BE2C (cell line): ENCODE data around the gene TNF.

Source experiments
- DNase-seq: peaks from one replicate; pipeline ENCODE4 v3.0.0-alpha.2; 2020
- H3K27me3 ChIP-seq: fragments of 250-450 bp; sonication (Bioruptor Pico); 2 replicates; pipeline ENCODE4 v1.5.1; 2020; ENCODE audit warnings: mild to moderate bottlenecking
- H3K36me3 ChIP-seq: fragments of 250-450 bp; sonication (Bioruptor Pico); 2 replicates; pipeline ENCODE4 v1.5.1; 2020; ENCODE audit warnings: mild to moderate bottlenecking
- H3K4me1 ChIP-seq: fragments of 250-450 bp; sonication (Bioruptor Pico); 2 replicates; pipeline ENCODE4 v1.5.1; 2020
- H3K4me3 ChIP-seq: 2 replicates; pipeline ENCODE4 v1.5.1; 2011; ENCODE audit warnings: low read depth, low read length
- H3K9me3 ChIP-seq: fragments of 250-450 bp; sonication (Bioruptor Pico); 2 replicates; pipeline ENCODE4 v1.5.1; 2020
- TF ChIP-seq, protein P1 (sequence below): IDR thresholded peaks from 2 replicates; pipeline ENCODE4 v1.5.1; 2012; ENCODE audit warnings: mild to moderate bottlenecking, low read depth, low read length

The TNF gene

DNA sequence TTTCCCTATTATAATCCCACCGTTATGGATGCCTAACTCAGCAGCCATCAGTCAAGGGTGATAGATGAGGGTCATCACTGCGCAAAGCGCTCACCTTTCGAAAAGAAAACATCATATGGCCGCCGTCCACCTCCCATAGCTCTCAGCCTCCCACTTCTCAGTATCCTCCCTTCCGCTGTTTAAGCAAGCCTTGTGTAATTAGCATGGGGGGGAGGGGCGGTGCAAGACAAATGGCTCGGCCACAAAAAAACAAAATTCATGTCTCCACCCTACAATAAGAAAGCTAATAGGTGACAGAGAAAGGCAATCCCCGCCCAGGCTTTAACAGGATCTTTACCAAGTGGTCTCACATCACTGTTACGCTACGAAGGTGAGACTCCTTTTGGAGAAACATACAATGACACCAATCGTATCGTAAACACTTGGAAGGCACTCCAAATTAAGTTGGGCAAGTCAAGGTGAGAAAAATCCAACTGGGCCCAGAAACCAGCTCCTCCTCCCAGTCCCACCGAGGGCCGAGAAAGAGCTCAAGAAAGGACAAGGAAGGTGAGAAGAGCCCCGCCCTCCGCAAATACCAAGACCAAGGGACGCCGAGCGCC is 34.2 kb upstream of the TNF start:
- TF ChIP-seq, protein P1, sequence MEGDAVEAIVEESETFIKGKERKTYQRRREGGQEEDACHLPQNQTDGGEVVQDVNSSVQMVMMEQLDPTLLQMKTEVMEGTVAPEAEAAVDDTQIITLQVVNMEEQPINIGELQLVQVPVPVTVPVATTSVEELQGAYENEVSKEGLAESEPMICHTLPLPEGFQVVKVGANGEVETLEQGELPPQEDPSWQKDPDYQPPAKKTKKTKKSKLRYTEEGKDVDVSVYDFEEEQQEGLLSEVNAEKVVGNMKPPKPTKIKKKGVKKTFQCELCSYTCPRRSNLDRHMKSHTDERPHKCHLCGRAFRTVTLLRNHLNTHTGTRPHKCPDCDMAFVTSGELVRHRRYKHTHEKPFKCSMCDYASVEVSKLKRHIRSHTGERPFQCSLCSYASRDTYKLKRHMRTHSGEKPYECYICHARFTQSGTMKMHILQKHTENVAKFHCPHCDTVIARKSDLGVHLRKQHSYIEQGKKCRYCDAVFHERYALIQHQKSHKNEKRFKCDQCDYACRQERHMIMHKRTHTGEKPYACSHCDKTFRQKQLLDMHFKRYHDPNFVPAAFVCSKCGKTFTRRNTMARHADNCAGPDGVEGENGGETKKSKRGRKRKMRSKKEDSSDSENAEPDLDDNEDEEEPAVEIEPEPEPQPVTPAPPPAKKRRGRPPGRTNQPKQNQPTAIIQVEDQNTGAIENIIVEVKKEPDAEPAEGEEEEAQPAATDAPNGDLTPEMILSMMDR: no peak
- H3K4me1 ChIP-seq: no peaks in the 10 kb centered on the region
- peak; percentile 52 for DNase-seq

DNA sequence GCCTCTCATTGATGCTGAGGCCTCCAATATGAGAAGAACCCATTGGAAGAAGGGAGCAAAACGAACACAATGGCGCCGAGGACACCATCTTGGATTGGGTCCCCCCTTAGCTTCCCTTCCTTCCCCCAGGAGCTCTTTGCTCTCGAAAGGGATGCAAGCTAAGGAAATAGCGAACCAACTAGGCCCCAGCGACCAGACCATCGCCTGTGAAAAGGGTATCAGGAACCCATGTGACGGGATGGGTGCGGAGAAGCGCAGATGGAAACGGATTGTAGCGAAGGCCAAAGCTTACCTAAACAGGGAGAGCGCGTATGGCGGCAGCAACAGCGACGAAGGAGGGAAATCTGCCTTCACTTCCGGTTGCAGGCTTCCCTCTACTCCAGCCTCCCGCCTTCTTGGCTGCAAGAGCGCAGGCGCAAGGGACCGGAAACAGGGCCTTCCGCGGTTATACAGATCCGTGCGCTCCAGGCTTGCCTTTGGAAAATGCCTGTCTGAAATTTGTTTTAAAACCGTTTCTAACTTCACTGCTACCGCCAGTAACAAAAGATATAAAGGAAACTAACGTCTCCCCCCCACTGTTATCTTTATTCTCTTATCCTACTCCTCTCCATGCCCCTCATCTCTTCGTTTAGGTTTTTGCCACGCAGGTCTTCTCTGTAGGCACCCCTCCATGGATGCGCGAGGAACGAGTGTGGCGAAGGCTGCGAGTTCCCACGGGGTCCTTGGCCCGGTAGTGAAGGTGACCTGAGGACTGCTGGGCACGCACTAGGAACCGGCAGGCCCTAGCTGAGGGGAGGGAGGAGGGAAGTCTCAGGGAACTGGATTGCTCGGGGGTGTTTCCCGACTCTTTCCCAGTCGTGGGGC is 33.5 kb upstream of the TNF start, which contains the start of gene DDX39B:
Gene DDX39B (minus strand): TSS at position 346 of the 864 bp plus-strand sequence. CDS start 1,471 bp downstream, outside the sequence.
- TF ChIP-seq, protein P1: no peak
- H3K36me3 ChIP-seq: peaks cover 40% of the 10 kb centered on the region
- no peaks in the 10 kb centered on the region for H3K9me3 ChIP-seq
- peak within 1 kb of the TSS; percentile 90 for H3K4me3 ChIP-seq
- no peaks in the 10 kb centered on the region for H3K27me3 ChIP-seq
- H3K4me1 ChIP-seq: no peaks in the 10 kb centered on the region
- DNase-seq: peak; percentile 96

More for the DNA sequence above, 34.2 kb upstream of the TNF start:
- Histone ChIP-seq H3K4me3 (peak overlapping the region; percentile 90), H3K27me3 (no peaks in the 10 kb centered on the region), H3K36me3 (peaks cover 48% of the 10 kb centered on the region), H3K9me3 (no peaks in the 10 kb centered on the region)

DNA sequence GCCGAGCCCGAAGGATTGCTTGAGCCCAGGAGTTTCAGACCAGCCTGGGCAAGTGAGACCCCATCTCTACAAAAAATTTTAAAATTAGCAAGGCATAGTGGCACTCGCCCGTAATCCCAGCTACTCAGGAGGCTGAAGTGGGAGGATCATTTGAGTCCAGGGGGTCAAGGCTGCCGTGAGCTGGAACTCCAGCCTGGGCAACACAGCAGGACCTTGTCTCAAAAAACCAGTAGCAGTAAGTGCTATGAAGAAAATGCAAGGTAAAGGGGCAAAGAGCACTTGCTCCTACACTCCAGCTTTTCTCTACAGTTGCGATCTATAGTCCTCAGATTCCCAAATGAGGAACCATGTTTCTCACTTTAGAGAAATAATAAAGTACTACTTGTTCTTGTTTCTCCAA is 31.7 kb upstream of the TNF start:
- H3K36me3 ChIP-seq: peaks cover 23% of the 10 kb centered on the region
- no peak overlapping the region for H3K4me3 ChIP-seq
- no peak for DNase-seq
- no peaks in the 10 kb centered on the region for H3K4me1 ChIP-seq
- no peaks in the 10 kb centered on the region for H3K9me3 ChIP-seq
- TF ChIP-seq, protein P1: no peak
- H3K27me3 ChIP-seq: no peaks in the 10 kb centered on the region

DNA sequence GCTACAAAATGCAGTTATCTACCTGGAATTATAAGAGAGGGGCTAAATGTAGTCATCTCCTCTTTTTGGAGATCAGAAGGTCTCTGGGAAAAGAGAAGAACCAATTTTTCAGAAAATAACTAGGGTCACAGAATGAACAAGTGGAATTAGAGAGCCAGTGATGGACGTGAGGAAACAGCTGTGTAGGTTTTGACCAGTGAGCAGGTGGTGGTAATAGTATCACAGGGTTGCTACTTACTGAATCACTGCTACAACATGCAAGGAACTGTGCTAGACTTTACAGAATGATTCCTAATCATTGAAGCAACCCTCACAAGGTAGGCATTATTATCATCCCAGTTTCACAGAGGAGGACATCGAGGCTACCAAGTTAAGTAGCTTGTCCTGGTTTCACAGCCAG is 30.7 kb upstream of the TNF start:
- Histone ChIP-seq H3K4me1 (no peaks in the 10 kb centered on the region), H3K4me3 (no peak overlapping the region)

DNA sequence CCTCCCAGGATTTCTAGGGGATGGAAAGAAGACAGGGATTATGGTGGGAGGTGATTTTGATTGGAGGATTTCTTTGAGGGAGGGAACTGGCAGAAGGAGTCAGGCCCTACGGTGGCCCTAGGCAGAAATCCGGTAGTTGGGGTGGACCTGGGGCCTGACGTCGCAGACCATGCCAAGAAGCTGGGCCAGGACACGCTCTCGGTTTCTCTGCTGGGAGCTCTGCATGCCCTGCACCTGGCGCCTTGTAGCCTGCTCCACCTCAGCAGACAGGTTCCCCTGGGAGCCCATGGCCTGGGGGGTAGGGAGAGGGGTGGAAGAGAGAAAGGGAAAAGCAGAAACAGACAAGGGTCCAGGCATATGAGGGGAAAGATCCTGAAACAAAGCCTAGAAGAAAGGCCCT is 30.1 kb upstream of the TNF start:
- DNase-seq: no peak
- Histone ChIP-seq H3K9me3 (no peaks in the 10 kb centered on the region), H3K4me3 (peak overlapping the region; percentile 69; the same call in 1 of the 2 replicates), H3K36me3 (peaks cover 15% of the 10 kb centered on the region), H3K27me3 (no peaks in the 10 kb centered on the region), H3K4me1 (no peaks in the 10 kb centered on the region)
- TF ChIP-seq, protein P1: no peak

More for the DNA sequence above, 30.7 kb upstream of the TNF start:
- TF ChIP-seq, protein P1: no peak
- Histone ChIP-seq H3K9me3 (no peaks in the 10 kb centered on the region), H3K27me3 (no peaks in the 10 kb centered on the region), H3K36me3 (peaks cover 20% of the 10 kb centered on the region)
- DNase-seq: no peak

DNA sequence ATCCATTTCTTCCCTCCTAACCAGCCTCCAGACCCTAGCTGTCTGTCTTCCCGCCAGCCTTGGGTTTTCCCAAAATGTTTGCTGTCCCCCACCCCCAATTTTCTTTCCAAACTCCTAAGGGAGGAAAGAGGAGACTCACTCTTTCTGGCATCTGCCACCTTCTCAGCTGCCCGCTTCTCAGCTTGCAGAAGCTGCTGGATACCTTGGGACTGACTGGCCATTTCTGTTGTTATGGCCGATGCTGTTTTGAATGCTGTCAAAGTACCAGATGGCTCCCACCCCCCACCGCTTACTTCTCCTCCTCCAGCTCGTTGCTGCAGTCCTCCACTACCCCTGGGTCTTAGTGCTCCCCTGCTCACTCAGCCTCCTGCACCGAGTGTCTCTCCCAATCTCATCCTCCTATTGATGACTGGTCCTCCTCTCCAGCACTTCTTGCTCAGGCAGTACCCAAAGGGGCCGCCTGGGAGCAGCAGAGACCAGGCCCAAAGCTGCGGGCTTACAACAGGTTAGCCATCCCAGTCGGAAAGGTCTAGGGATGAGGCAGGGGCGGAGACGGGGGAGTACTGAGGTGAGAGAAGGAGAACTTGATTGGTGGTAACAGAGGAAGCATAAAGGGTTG is 28.9 kb upstream of the TNF start, which contains the start of gene ATP6V1G2:
Gene ATP6V1G2 (minus strand): TSS at position 270 of the 619 bp plus-strand sequence. CDS start 49 bp downstream, at position 221.
- Histone ChIP-seq H3K9me3 (no peaks in the 10 kb centered on the region), H3K4me3 (peak within 1 kb of the TSS; percentile 69), H3K4me1 (no peaks in the 10 kb centered on the region), H3K27me3 (no peaks in the 10 kb centered on the region), H3K36me3 (peaks cover 14% of the 10 kb centered on the region)
- TF ChIP-seq, protein P1: peak; percentile 99
- DNase-seq: peak; percentile 93
